Measurements from ENCODE around the gene TUBB3.

TUBB3 gene

DNA sequence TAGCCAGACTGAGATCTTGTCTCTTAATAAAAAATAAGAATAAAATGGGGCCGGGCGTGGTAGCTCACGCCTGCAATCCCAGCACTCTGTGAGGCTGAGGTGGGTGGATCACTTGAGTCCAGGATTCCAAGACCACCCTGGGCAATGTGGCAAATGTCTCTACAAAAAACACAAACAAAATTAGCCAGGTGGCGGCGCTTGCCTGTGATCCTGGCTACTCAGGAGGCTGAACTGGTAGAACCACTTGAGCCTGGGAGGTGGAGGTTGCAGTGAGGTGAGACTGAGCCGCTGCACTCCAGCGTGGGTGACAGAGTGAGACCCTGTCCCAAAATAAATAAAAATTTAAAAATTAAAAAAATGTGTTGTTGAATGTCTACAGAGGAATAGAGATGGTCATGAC is 22.5 kb downstream of the TUBB3 start:
- TF ChIP-seq SNAI2 (CRISPR knock-in tag; IDR thresholded peaks at IDR 0.05) (no peak), ZFP30 (CRISPR knock-in tag; IDR thresholded peaks at IDR 0.05) (no peak), PPARA (CRISPR knock-in tag; IDR thresholded peaks at IDR 0.05; ENCODE audit: borderline replicate concordance) (no peak), GLIS3 (CRISPR knock-in tag; IDR thresholded peaks at IDR 0.05) (no peak), ZC3H10 (CRISPR knock-in tag; IDR thresholded peaks at IDR 0.05) (no peak), TOX (CRISPR knock-in tag; IDR thresholded peaks at IDR 0.05; ENCODE audit: borderline replicate concordance) (no peak), PATZ1 (CRISPR knock-in tag; IDR thresholded peaks at IDR 0.05; ENCODE audit: borderline replicate concordance) (no peak), ISL1 (CRISPR knock-in tag; IDR thresholded peaks at IDR 0.05) (no peak), ZNF8 (CRISPR knock-in tag; IDR thresholded peaks at IDR 0.05) (no peak)
- TF ChIP-seq, protein P1, sequence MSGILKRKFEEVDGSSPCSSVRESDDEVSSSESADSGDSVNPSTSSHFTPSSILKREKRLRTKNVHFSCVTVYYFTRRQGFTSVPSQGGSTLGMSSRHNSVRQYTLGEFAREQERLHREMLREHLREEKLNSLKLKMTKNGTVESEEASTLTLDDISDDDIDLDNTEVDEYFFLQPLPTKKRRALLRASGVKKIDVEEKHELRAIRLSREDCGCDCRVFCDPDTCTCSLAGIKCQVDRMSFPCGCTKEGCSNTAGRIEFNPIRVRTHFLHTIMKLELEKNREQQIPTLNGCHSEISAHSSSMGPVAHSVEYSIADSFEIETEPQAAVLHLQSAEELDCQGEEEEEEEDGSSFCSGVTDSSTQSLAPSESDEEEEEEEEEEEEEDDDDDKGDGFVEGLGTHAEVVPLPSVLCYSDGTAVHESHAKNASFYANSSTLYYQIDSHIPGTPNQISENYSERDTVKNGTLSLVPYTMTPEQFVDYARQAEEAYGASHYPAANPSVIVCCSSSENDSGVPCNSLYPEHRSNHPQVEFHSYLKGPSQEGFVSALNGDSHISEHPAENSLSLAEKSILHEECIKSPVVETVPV (CRISPR knock-in tag; IDR thresholded peaks at IDR 0.05), result no peak
- TF ChIP-seq, protein P2, sequence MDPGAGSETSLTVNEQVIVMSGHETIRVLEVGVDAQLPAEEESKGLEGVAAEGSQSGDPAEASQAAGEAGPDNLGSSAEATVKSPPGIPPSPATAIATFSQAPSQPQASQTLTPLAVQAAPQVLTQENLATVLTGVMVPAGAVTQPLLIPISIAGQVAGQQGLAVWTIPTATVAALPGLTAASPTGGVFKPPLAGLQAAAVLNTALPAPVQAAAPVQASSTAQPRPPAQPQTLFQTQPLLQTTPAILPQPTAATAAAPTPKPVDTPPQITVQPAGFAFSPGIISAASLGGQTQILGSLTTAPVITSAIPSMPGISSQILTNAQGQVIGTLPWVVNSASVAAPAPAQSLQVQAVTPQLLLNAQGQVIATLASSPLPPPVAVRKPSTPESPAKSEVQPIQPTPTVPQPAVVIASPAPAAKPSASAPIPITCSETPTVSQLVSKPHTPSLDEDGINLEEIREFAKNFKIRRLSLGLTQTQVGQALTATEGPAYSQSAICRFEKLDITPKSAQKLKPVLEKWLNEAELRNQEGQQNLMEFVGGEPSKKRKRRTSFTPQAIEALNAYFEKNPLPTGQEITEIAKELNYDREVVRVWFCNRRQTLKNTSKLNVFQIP (CRISPR knock-in tag; IDR thresholded peaks at IDR 0.05; ENCODE audit: borderline replicate concordance, low read depth), result no peak
- TF ChIP-seq, protein P3, sequence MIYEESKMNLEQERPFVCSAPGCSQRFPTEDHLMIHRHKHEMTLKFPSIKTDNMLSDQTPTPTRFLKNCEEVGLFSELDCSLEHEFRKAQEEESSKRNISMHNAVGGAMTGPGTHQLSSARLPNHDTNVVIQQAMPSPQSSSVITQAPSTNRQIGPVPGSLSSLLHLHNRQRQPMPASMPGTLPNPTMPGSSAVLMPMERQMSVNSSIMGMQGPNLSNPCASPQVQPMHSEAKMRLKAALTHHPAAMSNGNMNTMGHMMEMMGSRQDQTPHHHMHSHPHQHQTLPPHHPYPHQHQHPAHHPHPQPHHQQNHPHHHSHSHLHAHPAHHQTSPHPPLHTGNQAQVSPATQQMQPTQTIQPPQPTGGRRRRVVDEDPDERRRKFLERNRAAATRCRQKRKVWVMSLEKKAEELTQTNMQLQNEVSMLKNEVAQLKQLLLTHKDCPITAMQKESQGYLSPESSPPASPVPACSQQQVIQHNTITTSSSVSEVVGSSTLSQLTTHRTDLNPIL (CRISPR knock-in tag; IDR thresholded peaks at IDR 0.05; ENCODE audit: low read depth), result no peak
- no peak for ATAC-seq

GRCh38 chr16:89946515-89946914 is 23.4 kb downstream of the TUBB3 start:
- TF ChIP-seq ZFP3 (CRISPR knock-in tag; IDR thresholded peaks at IDR 0.05) (no peak), GLIS3 (CRISPR knock-in tag; IDR thresholded peaks at IDR 0.05) (no peak)
- TF ChIP-seq, protein P2 (CRISPR knock-in tag; IDR thresholded peaks at IDR 0.05; ENCODE audit: borderline replicate concordance, low read depth), result no peak

GRCh38 chr16:89949121-89949742 is 26.1 kb downstream of the TUBB3 start:
- no peak for TF ChIP-seq ZFP30 (CRISPR knock-in tag; IDR thresholded peaks at IDR 0.05)
- TF ChIP-seq RARB (CRISPR knock-in tag; IDR thresholded peaks at IDR 0.05), result no peak
- no peak for TF ChIP-seq PATZ1 (CRISPR knock-in tag; IDR thresholded peaks at IDR 0.05; ENCODE audit: borderline replicate concordance)
- TF ChIP-seq BACH2 (CRISPR knock-in tag; IDR thresholded peaks at IDR 0.05; ENCODE audit: borderline replicate concordance), result no peak
- no peak for TF ChIP-seq ESRRG (CRISPR knock-in tag; IDR thresholded peaks at IDR 0.05)
- TF ChIP-seq CSDC2 (CRISPR knock-in tag; IDR thresholded peaks at IDR 0.05), result no peak
- no peak for TF ChIP-seq ARNTL (CRISPR knock-in tag; IDR thresholded peaks at IDR 0.05; ENCODE audit: borderline replicate concordance, low read depth)
- TF ChIP-seq PPARA (CRISPR knock-in tag; IDR thresholded peaks at IDR 0.05; ENCODE audit: borderline replicate concordance), result no peak
- TF ChIP-seq ZC3H10 (CRISPR knock-in tag; IDR thresholded peaks at IDR 0.05), result no peak

More at GRCh38 chr16:89946515-89946914, 23.4 kb downstream of the TUBB3 start:
- ATAC-seq, result no peak

More at GRCh38 chr16:89949121-89949742, 26.1 kb downstream of the TUBB3 start:
- ATAC-seq, result no peak
